Measurements from ENCODE around the gene KRTAP4-8.
"Not testable (repeated sequence)": the region's sequence is repeated elsewhere in the genome, so short reads cannot be mapped to it uniquely, and the experiment has no call there.

Gene KRTAP4-8

GRCh38 chr17:41098042-41098441 is at the start of gene KRTAP4-8:
Gene KRTAP4-8, minus strand, starts transcription at chr17:41098142. Its CDS starts 58 bp downstream, at chr17:41098084.
- Mint-ChIP-seq H3K27ac (no peak within 1 kb of the TSS), H3K4me1 (peaks cover 2% of the 10 kb centered on the region), H3K36me3 (ENCODE audit: low read depth) (no peaks in the 10 kb centered on the region), H3K27me3 (peaks cover 5% of the 10 kb centered on the region), H3K9me3 (no peaks in the 10 kb centered on the region), H3K4me3 (no peak within 1 kb of the TSS)
- ATAC-seq: no peak
- DNase-seq: no peak

GRCh38 chr17:41145261-41145660 is 47.3 kb upstream of the KRTAP4-8 start:
- H3K4me3 Mint-ChIP-seq: no peak overlapping the region
- peaks cover 25% of the 10 kb centered on the region for H3K9me3 Mint-ChIP-seq
- H3K4me1 Mint-ChIP-seq: peaks cover 1% of the 10 kb centered on the region
- DNase-seq (no peak), ATAC-seq (no peak)
- peaks cover 10% of the 10 kb centered on the region for H3K36me3 Mint-ChIP-seq (ENCODE audit: low read depth)
- no peak overlapping the region for H3K27ac Mint-ChIP-seq
- H3K27me3 Mint-ChIP-seq: no peaks in the 10 kb centered on the region

GRCh38 chr17:41144846-41145245 is 46.9 kb upstream of the KRTAP4-8 start:
- DNase-seq: no peak
- Mint-ChIP-seq H3K27me3 (no peaks in the 10 kb centered on the region), H3K27ac (no peak overlapping the region), H3K4me3 (no peak overlapping the region), H3K4me1 (peaks cover 1% of the 10 kb centered on the region), H3K9me3 (peaks cover 25% of the 10 kb centered on the region), H3K36me3 (ENCODE audit: low read depth) (peaks cover 10% of the 10 kb centered on the region)
- ATAC-seq: no peak

GRCh38 chr17:41141361-41141760 is 43.4 kb upstream of the KRTAP4-8 start:
- no peaks in the 10 kb centered on the region for H3K4me1 Mint-ChIP-seq
- H3K27me3 Mint-ChIP-seq: peaks cover 2% of the 10 kb centered on the region
- DNase-seq (no peak), ATAC-seq (no peak)
- H3K27ac Mint-ChIP-seq: no peak overlapping the region
- H3K9me3 Mint-ChIP-seq: peaks cover 38% of the 10 kb centered on the region
- H3K36me3 Mint-ChIP-seq (ENCODE audit: low read depth): peaks cover 14% of the 10 kb centered on the region
- H3K4me3 Mint-ChIP-seq: no peak overlapping the region

- peaks cover 2% of the 10 kb centered on the region for H3K27me3 Mint-ChIP-seq
- no peaks in the 10 kb centered on the region for H3K4me1 Mint-ChIP-seq
- ATAC-seq: no peak
- no peak within 1 kb of the TSS for H3K4me3 Mint-ChIP-seq
- H3K36me3 Mint-ChIP-seq (ENCODE audit: low read depth): peaks cover 14% of the 10 kb centered on the region
- no peak for DNase-seq
- H3K9me3 Mint-ChIP-seq: peaks cover 38% of the 10 kb centered on the region
- H3K27ac Mint-ChIP-seq: no peak within 1 kb of the TSS
These were observed 42.6 kb upstream of the KRTAP4-8 start, which contains the start of gene KRTAP4-6 for GRCh38 chr17:41140360-41141131. Gene KRTAP4-6, minus strand, starts transcription at chr17:41140544. Its CDS starts 57 bp downstream, at chr17:41140487.

GRCh38 chr17:41139865-41140264 is 41.9 kb upstream of the KRTAP4-8 start:
- not testable (repeated sequence) for H3K27ac Mint-ChIP-seq, H3K27me3 Mint-ChIP-seq, ATAC-seq, H3K4me3 Mint-ChIP-seq, DNase-seq, H3K4me1 Mint-ChIP-seq
- H3K36me3 Mint-ChIP-seq (ENCODE audit: low read depth): peaks cover 14% of the 10 kb centered on the region
- H3K9me3 Mint-ChIP-seq: peaks cover 38% of the 10 kb centered on the region

- Mint-ChIP-seq H3K9me3 (peaks cover 9% of the 10 kb centered on the region), H3K36me3 (ENCODE audit: low read depth) (peaks cover 1% of the 10 kb centered on the region), H3K27me3 (no peaks in the 10 kb centered on the region), H3K4me3 (no peak overlapping the region), H3K4me1 (peaks cover 23% of the 10 kb centered on the region), H3K27ac (no peak overlapping the region)
- no peak for DNase-seq
- no peak for ATAC-seq
These were observed 36.2 kb upstream of the KRTAP4-8 start for GRCh38 chr17:41133880-41134735.

- H3K4me3 Mint-ChIP-seq: no peak overlapping the region
These were observed 34.0 kb upstream of the KRTAP4-8 start for GRCh38 chr17:41131979-41132378.

GRCh38 chr17:41127371-41127770 is 29.4 kb upstream of the KRTAP4-8 start:
- Mint-ChIP-seq H3K27me3 (no peaks in the 10 kb centered on the region), H3K4me3 (no peak overlapping the region), H3K9me3 (peaks cover 10% of the 10 kb centered on the region), H3K4me1 (peaks cover 48% of the 10 kb centered on the region), H3K36me3 (ENCODE audit: low read depth) (no peaks in the 10 kb centered on the region), H3K27ac (no peak overlapping the region)
- ATAC-seq (no peak), DNase-seq (no peak)

More at GRCh38 chr17:41131979-41132378, 34.0 kb upstream of the KRTAP4-8 start:
- Mint-ChIP-seq H3K27ac (no peak overlapping the region), H3K4me1 (peaks cover 23% of the 10 kb centered on the region), H3K27me3 (no peaks in the 10 kb centered on the region), H3K36me3 (ENCODE audit: low read depth) (no peaks in the 10 kb centered on the region), H3K9me3 (peaks cover 2% of the 10 kb centered on the region)
- DNase-seq: no peak
- no peak for ATAC-seq

GRCh38 chr17:41126412-41126811 is 28.5 kb upstream of the KRTAP4-8 start:
- Mint-ChIP-seq H3K27ac (no peak overlapping the region), H3K27me3 (no peaks in the 10 kb centered on the region), H3K4me1 (peaks cover 42% of the 10 kb centered on the region), H3K4me3 (no peak overlapping the region), H3K9me3 (peaks cover 14% of the 10 kb centered on the region), H3K36me3 (ENCODE audit: low read depth) (no peaks in the 10 kb centered on the region)
- DNase-seq (no peak), ATAC-seq (no peak)

- Mint-ChIP-seq H3K4me1 (peaks cover 46% of the 10 kb centered on the region), H3K4me3 (no peak overlapping the region), H3K27ac (no peak overlapping the region), H3K36me3 (ENCODE audit: low read depth) (no peaks in the 10 kb centered on the region), H3K27me3 (no peaks in the 10 kb centered on the region), H3K9me3 (peaks cover 14% of the 10 kb centered on the region)
- DNase-seq (no peak), ATAC-seq (no peak)
These were observed 27.1 kb upstream of the KRTAP4-8 start for GRCh38 chr17:41125064-41125463.

- not testable (repeated sequence) for H3K27me3 Mint-ChIP-seq; H3K4me3 Mint-ChIP-seq; ATAC-seq; DNase-seq; H3K36me3 Mint-ChIP-seq (ENCODE audit: low read depth)
- Mint-ChIP-seq H3K4me1 (peaks cover 52% of the 10 kb centered on the region), H3K9me3 (peaks cover 14% of the 10 kb centered on the region), H3K27ac (peak within 1 kb of the TSS; percentile 36)
These were observed 26.0 kb upstream of the KRTAP4-8 start, which contains the start of gene KRTAP4-12 for GRCh38 chr17:41123991-41124371. Gene KRTAP4-12, minus strand, starts transcription at chr17:41124182. Its CDS starts 60 bp downstream, at chr17:41124122.

GRCh38 chr17:41123292-41123990 is 25.5 kb upstream of the KRTAP4-8 start:
- Mint-ChIP-seq H3K27ac (peak overlapping the region; percentile 36), H3K4me1 (peaks cover 56% of the 10 kb centered on the region), H3K9me3 (peaks cover 14% of the 10 kb centered on the region)
- not testable (repeated sequence) for H3K4me3 Mint-ChIP-seq; H3K27me3 Mint-ChIP-seq; ATAC-seq; H3K36me3 Mint-ChIP-seq (ENCODE audit: low read depth); DNase-seq

- Mint-ChIP-seq H3K4me1 (peaks cover 58% of the 10 kb centered on the region), H3K36me3 (ENCODE audit: low read depth) (no peaks in the 10 kb centered on the region), H3K9me3 (peaks cover 14% of the 10 kb centered on the region), H3K27me3 (peaks cover 2% of the 10 kb centered on the region), H3K27ac (no peak overlapping the region), H3K4me3 (no peak overlapping the region)
- DNase-seq (no peak), ATAC-seq (no peak)
These were observed 23.8 kb upstream of the KRTAP4-8 start for GRCh38 chr17:41121742-41122141.

All from activated naive CD8-positive, alpha-beta T cell treated with anti-CD3 and anti-CD28 coated beads, Interleukin-2, amount 50 U/mL, for 24 hours (primary cell).